ENCODE measurements around the gene ZNF383. TPM values are rescaled to one million over a fixed set of nuclear protein-coding genes. Genes with fewer than 3 reads are reported as not detected.

The ZNF383 gene
- total RNA-seq, 1 donor from 2014 or later, result 12.7 TPM

DNA sequence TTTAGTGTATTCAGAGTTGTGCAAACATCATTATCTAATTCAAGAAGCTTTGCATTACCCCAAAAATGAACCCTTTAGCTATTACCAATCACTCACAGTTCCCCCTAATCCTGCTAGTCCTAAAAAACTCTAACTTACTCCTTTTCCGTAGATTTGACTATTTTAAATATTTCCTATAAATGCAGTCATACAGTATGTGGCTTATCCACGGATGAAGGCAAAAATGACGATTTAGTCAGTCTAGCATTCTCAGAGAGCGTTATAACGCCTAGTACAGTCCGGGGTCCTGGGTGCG lies 587 bp upstream of the ZNF383 start:
- TF ChIP-seq, protein P1, sequence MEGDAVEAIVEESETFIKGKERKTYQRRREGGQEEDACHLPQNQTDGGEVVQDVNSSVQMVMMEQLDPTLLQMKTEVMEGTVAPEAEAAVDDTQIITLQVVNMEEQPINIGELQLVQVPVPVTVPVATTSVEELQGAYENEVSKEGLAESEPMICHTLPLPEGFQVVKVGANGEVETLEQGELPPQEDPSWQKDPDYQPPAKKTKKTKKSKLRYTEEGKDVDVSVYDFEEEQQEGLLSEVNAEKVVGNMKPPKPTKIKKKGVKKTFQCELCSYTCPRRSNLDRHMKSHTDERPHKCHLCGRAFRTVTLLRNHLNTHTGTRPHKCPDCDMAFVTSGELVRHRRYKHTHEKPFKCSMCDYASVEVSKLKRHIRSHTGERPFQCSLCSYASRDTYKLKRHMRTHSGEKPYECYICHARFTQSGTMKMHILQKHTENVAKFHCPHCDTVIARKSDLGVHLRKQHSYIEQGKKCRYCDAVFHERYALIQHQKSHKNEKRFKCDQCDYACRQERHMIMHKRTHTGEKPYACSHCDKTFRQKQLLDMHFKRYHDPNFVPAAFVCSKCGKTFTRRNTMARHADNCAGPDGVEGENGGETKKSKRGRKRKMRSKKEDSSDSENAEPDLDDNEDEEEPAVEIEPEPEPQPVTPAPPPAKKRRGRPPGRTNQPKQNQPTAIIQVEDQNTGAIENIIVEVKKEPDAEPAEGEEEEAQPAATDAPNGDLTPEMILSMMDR (IDR thresholded peaks at IDR 0.05; ENCODE audit: unreplicated experiment), result no peak
- H3K27me3 Mint-ChIP-seq, result no peaks in the 10 kb centered on the region
- peak overlapping the region; percentile 87 for H3K4me3 Mint-ChIP-seq (ENCODE audit: low read depth)
- H3K9me3 Mint-ChIP-seq (ENCODE audit: low read depth), result peaks cover 7% of the 10 kb centered on the region
- H3K27ac Mint-ChIP-seq, result peak overlapping the region; percentile 94
- no peak for DNase-seq (ENCODE audit: low spot score, unreplicated experiment)
- peaks cover 10% of the 10 kb centered on the region for H3K36me3 Mint-ChIP-seq (ENCODE audit: insufficient read depth)
- peaks cover 12% of the 10 kb centered on the region for H3K4me1 Mint-ChIP-seq (ENCODE audit: low read depth)

DNA sequence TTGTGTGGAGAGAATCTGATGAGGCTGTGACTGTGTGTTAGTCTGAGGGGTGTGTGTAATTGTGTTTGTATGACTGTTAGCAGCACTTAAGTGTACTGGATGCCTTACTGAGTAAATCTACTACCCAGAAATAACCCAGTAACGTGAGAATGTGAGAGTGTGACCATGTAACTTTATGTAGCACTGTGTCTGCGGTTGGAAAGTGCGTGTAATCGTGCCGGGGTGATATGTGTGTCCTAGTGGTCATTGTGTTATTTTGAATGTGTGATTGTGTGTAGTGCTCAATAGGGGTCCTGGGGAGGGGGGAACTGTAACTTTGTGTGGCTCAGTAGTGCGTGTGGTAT lies 550 bp downstream of the ZNF383 start:
- Mint-ChIP-seq H3K27me3 (no peaks in the 10 kb centered on the region), H3K9me3 (ENCODE audit: low read depth) (peaks cover 3% of the 10 kb centered on the region), H3K4me3 (ENCODE audit: low read depth) (peak overlapping the region; percentile 87), H3K4me1 (ENCODE audit: low read depth) (peaks cover 12% of the 10 kb centered on the region), H3K27ac (peak overlapping the region; percentile 94), H3K36me3 (ENCODE audit: insufficient read depth) (peaks cover 17% of the 10 kb centered on the region)
- TF ChIP-seq, protein P1 (IDR thresholded peaks at IDR 0.05; ENCODE audit: unreplicated experiment), result no peak
- DNase-seq (ENCODE audit: low spot score, unreplicated experiment), result no peak

DNA sequence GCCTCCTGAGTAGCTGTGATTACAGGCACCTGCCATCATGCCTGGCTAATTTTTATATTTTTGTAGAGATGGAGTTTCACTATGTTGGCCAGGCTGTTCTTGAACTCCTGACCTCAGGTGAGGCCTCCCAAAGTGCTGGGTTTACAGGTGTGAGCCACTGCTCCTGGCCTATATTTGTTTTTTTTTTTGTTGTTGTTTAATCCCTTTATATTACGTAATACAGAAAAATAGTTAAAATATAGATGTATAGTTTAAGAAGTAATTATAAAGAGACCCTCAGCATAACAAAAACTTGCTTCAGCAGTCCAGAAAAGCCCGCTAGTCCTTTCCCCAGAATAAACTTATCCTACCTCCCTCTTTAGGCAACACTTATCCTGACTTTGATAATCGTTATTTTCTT lies 2.4 kb downstream of the ZNF383 start:
- TF ChIP-seq, protein P1 (IDR thresholded peaks at IDR 0.05; ENCODE audit: unreplicated experiment), result no peak
- no peaks in the 10 kb centered on the region for H3K27me3 Mint-ChIP-seq
- no peak for DNase-seq (ENCODE audit: low spot score, unreplicated experiment)
- no peak overlapping the region for H3K4me3 Mint-ChIP-seq (ENCODE audit: low read depth)
- H3K9me3 Mint-ChIP-seq (ENCODE audit: low read depth), result peaks cover 1% of the 10 kb centered on the region
- H3K4me1 Mint-ChIP-seq (ENCODE audit: low read depth), result peaks cover 12% of the 10 kb centered on the region
- H3K27ac Mint-ChIP-seq, result no peak overlapping the region
- peaks cover 21% of the 10 kb centered on the region for H3K36me3 Mint-ChIP-seq (ENCODE audit: insufficient read depth)

DNA sequence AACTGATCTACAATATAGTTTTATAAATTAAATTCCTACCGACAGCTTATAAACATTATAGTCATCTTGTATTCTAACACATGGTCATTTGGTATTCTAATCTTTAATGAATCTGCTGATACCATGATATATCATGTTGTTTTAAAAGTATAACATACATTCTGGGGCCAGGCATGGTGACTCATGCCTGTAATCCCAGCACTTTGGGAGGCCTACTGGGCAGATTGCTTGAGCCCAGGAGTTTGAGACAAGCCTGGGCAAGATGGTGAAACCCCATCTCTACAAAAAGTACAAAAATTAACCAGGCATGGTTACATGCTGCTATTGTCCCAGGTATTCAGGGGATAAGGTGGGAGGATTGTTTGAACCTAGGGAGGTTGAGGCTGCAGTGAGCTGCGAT lies 3.1 kb downstream of the ZNF383 start:
- H3K4me1 Mint-ChIP-seq (ENCODE audit: low read depth), result peaks cover 12% of the 10 kb centered on the region
- no peaks in the 10 kb centered on the region for H3K27me3 Mint-ChIP-seq
- H3K4me3 Mint-ChIP-seq (ENCODE audit: low read depth), result no peak overlapping the region
- DNase-seq (ENCODE audit: low spot score, unreplicated experiment), result no peak
- peaks cover 26% of the 10 kb centered on the region for H3K36me3 Mint-ChIP-seq (ENCODE audit: insufficient read depth)
- H3K9me3 Mint-ChIP-seq (ENCODE audit: low read depth), result peaks cover 5% of the 10 kb centered on the region
- TF ChIP-seq, protein P1 (IDR thresholded peaks at IDR 0.05; ENCODE audit: unreplicated experiment), result no peak
- H3K27ac Mint-ChIP-seq, result no peak overlapping the region

DNA sequence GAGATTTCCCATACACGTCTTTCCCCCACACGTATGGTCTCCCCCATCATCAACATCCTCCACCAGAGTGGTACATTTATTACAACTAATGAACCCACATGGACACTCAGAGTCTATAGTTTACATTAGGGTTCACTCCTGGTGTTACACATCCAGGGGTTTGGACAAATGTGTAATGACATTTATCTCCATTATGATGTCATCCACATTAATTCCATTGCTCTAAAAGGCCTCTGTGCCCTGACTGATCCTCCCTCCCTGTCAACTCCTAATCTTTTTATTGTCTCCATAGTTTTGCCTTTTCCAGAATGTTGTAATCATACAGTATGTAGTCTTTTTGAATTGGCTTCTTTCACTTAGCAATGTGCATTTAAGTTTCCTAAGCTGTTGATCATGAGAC lies 8.2 kb downstream of the ZNF383 start:
- no peak overlapping the region for H3K4me3 Mint-ChIP-seq (ENCODE audit: low read depth)
- no peaks in the 10 kb centered on the region for H3K4me1 Mint-ChIP-seq (ENCODE audit: low read depth)
- no peak for DNase-seq (ENCODE audit: low spot score, unreplicated experiment)
- H3K27ac Mint-ChIP-seq, result no peak overlapping the region
- H3K36me3 Mint-ChIP-seq (ENCODE audit: insufficient read depth), result peaks cover 48% of the 10 kb centered on the region
- H3K9me3 Mint-ChIP-seq (ENCODE audit: low read depth), result peaks cover 25% of the 10 kb centered on the region
- no peaks in the 10 kb centered on the region for H3K27me3 Mint-ChIP-seq
- TF ChIP-seq, protein P1 (IDR thresholded peaks at IDR 0.05; ENCODE audit: unreplicated experiment), result no peak

Data from progenitor cell of endocrine pancreas (in vitro differentiated cells).